NOMO-1 treated with dmso at 0.1 percent for 144 hours (cell line): ENCODE measurements around the gene NR3C1.

Experiments used
- DNase-seq: peaks from one replicate; lab custom pipeline; 2025; ENCODE audit not compliant: unreplicated experiment; lab: John Stamatoyannopoulos, UW

The NR3C1 gene

DNA sequence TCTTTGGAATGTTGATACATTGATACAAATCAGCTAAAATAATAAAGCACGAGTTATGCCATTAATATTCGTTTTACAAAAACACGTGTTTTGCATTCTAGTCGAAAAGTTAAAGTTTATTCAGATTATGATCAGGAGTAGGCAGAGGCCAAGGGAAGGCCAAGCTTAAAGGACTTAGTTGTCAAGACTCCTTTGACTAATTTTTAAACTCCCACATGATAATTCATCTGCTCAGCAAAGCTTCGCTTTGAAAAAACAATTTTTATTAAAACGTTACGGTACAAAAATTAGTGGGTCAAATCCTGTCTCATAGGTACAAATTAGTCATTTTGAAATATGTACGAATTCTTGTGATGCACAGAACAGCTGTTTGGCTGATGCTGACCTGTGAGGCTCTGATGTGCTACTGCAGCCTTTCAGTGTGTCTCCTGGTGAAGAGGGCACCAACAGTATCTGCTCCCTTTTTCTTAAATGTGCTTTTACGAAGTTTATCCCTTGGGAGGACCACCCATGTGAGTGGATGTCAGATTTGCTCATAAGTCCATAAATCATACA lies 23.0 kb upstream of the NR3C1 start:
- no peak for DNase-seq

GRCh38 chr5:143425835-143426234 lies 22.3 kb upstream of the NR3C1 start:
- no peak for DNase-seq

DNA sequence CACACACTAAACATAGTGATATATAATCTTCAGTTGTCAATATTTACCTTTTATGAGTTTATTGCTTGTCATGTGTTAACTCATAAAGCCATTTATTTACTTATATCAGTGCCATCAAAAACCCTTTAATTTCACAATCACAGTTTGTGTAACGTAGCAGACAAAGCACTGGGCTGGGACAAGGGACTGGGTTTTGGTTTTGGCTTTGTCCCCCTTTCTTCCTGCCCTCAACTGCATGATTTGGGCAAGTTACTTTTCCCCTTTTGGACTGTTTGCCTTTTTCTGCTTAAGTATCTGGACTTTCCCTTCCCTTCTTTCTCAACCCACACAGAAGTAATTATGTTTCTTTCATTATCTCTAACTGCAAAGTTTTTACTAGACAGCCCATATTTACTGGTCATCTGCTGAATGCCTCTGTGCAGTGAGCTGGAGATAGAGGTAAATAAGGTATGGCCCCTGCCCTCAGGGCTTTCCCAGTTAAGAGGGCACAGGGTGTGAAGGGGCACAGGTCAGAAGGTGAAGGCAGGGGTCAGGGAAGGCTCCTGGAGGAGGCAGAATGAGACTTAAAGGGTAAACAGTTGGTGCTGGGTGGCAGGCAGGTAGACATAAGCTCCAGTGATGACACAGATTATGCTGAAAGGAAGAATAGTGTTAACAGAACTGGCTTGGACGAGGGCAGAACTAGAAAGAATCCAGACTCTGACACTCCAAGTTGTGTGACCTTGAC lies 14.8 kb upstream of the NR3C1 start:
- no peak for DNase-seq

- no peak for DNase-seq
Observed at GRCh38 chr5:143417503-143418139, 14.1 kb upstream of the NR3C1 start.

GRCh38 chr5:143416411-143416810 lies 12.9 kb upstream of the NR3C1 start:
- no peak for DNase-seq

GRCh38 chr5:143413958-143414669 lies 10.6 kb upstream of the NR3C1 start:
- DNase-seq = no peak

- DNase-seq = no peak
Observed at GRCh38 chr5:143412661-143413342, 9.3 kb upstream of the NR3C1 start.

GRCh38 chr5:143409926-143410325 lies 6.4 kb upstream of the NR3C1 start:
- no peak for DNase-seq

DNA sequence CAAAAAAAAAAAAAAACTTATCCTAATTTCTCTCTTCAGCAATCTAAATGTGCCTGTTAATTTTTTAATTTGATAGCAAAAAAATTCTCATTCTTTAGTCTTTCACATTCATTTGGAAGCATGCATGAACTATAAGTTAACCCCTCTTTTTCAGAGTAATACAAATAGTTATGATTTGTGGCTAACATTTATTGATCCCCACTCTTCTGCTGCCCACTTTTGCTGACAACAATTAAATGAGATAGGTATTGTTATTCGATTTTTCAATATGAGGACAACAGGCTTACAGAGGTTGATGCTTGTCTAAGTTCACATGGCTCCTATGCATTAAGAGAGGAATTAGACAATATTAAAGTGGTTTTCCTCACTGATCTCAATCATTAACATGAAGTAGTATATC lies 2.9 kb upstream of the NR3C1 start:
- DNase-seq = no peak

GRCh38 chr5:143405849-143406098 lies 2.3 kb upstream of the NR3C1 start:
- no peak for DNase-seq

- peak; percentile 64 for DNase-seq
Observed at GRCh38 chr5:143405063-143405848, 1.8 kb upstream of the NR3C1 start.

DNA sequence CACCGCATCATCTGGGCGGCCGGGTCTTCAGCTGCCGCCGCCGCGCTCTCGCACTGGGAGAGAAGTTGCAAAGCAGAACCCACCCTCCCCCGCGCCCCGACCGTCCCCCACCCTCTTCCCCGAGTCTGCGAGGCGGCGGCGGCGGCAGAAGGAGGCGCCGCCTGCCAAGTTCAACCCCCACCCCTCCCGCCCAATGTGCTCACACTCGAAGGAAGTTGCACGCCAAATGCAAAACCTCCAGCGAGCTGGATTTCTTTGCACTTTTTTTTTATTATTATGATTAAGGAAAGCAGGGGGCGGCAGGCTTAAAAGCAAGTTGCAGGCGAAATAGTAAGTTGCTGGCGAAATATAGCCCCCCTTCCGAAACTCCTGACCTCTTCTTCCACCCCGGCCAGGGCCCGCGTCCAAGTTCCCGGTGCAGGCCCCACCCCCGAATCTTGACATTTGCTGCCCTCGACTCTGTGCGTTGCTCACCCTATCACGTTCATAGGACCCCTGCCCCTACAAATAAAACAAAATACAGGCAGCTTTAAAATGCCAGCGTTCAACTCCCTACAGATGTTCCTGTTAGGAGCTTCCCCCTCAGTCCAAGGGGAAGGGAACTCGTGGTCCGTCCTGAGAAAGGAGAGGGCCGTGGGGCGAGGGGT lies 1.1 kb upstream of the NR3C1 start:
- peak; percentile 85 for DNase-seq

GRCh38 chr5:143403334-143403592 lies 223 bp downstream of the NR3C1 start:
- no peak for DNase-seq

DNA sequence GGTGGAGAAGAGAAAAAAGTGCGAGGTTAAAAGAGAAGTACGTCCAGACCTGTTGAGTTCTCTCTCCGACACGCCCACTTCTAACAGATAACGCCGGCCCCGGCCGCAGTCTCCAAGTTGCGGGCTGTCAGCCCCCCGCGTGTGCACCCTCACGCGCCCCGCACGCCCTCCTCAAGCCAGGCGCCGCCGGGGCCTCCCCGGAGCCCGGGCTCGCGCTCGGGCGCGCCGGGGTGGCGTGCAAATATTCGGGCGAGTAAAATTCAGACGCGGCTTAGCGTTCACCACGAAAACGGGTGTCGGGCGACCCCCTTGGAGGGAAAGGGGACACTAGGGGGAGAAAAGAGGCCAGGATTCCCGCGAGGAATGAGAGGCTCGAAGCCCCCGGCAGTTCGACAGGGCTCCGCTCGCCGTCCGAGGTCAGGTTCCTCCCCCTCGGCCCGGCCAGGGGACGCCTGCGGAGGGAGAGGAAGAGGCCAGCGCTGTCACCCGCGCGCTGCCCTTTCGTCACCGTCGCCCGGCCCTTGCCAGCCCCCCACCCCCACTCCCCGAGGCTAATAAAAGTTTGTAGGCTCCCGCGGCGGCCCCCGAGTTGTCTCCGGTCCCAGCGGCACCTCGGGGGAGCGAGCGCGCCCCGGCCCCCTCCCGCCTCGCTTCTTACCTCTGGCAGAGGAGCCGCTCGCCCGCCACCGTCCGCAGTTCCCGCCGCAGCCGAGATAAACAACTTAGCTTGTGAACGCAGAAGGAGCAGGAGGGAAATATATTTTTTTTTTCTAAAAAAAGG lies 743 bp downstream of the NR3C1 start:
- DNase-seq = peak; percentile 55

GRCh38 chr5:143402017-143402552 lies 1.4 kb downstream of the NR3C1 start:
- DNase-seq = no peak

DNA sequence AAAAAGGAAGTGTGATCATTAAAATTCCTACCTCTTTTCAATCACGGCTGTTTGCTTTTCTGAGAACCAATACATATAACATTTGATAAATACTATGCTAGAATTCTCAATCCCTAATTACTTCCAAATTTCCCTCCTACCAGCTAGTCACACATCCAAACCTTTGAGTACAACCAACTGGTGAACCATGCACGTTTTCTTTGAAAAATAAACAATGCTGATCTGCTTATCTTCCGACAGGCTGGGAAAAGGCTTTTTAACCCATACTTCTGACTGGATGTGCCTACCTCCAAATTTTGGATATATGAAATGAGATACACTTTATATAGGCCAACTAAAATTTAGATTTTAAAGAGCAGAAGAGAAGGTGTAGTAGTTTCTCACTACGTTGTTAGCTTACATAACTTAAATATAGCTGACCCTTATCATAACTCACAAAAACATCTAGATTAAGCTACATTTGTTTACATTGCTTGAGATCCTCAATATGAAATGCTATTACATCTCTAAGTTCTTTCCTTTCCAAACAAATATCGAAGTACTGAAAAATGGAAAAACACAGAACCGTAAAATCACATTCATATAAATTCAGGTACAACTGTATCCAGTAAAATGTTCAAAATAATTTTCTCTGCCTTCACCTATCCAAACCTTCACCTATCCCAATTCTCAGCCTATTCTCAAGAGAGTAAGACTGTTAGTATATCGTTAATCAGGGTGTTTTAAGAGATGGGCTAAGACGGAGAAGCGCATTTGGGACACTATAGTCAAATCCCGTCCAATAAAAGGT lies 2.1 kb downstream of the NR3C1 start:
- no peak for DNase-seq

- no peak for DNase-seq
Observed at GRCh38 chr5:143400541-143401226, 2.8 kb downstream of the NR3C1 start.
